HCT116 (cell line): ENCODE results near the gene CDH13. TPM values are rescaled to one million over a fixed set of nuclear protein-coding genes. Genes with fewer than 3 reads are reported as not detected.

Experiments
- ATAC-seq: fragments of 200-7000 bp; cut with Tn5 transposase; 2 replicates; pipeline ENCODE4 v1.9.1; 2020; ENCODE audit warnings: mild to moderate bottlenecking, moderate library complexity
- BruUV-seq: library from RNA; stranded (reverse); fragments of 400-500 nt; replicated peaks from 2 replicates; lab custom pipeline; 2021; lab: Mats Ljungman, UMichigan
- CTCF ChIA-PET: fragments of 300-600 bp; sonication (Branson Sonifier 250); formaldehyde crosslinking; loops from one replicate; lab custom pipeline; 2021; ENCODE audit warnings: antibody characterized with exemption; lab: Charles Lee
- POLR2A ChIA-PET: fragments of 300-600, 350-600 bp; sonication (Branson Sonifier 250); formaldehyde crosslinking; loops from one replicate; lab custom pipeline; 2021; ENCODE audit warnings: antibody characterized with exemption; lab: Charles Lee
- RAD21 ChIA-PET, 2 experiments: fragments of 300-600 bp; sonication (Branson Sonifier 250); formaldehyde crosslinking; loops; one replicate each; lab custom pipeline; 2023; ENCODE audit warnings: low total read pairs in 2 of 2; ENCODE audit not compliant: uncharacterized antibody in 2 of 2, unreplicated experiment in 2 of 2, low non-redundant PET in 1 of 2; lab: Charles Lee
- DNase-seq: peaks from one replicate; pipeline ENCODE4 v3.0.0-alpha.2; 2010; ENCODE audit warnings: low read depth, low spot score
- H2AFZ ChIP-seq: fragments of 200-600 bp; shearing (Covaris generic), sonication (generic); 2 replicates; pipeline ENCODE4 v1.6.1; 2017; ENCODE audit warnings: low read depth, mixed run types, mixed read lengths, antibody characterized with exemption, low read length; ENCODE audit not compliant: poor library complexity, severe bottlenecking
- H3K27ac ChIP-seq: 2 replicates; pipeline ENCODE4 v1.5.1; 2012; ENCODE audit warnings: low read depth, low read length
- H3K27me3 ChIP-seq: fragments of 200-600 bp; sonication (generic); 2 replicates; pipeline ENCODE4 v1.6.1; 2016; ENCODE audit warnings: mixed run types, low read length, mixed read lengths; ENCODE audit not compliant: insufficient read depth
- H3K36me3 ChIP-seq, 2 experiments: fragments of 200-500 bp in 1 of 2; fragments of 200-600 bp in 1 of 2; sonication (Bioruptor generic) in 1 of 2; sonication (generic) in 1 of 2; 2 replicates each; pipeline versions ENCODE4 v1.5.1 to v1.6.1; 2014 to 2016; ENCODE audit warnings: low read length in 2 of 2, inconsistent platforms in 1 of 2, mixed read lengths in 1 of 2, mixed run types in 1 of 2; ENCODE audit not compliant: insufficient read depth in 2 of 2, control insufficient read depth in 1 of 2
- H3K4me1 ChIP-seq, 2 experiments: fragments of 200-600 bp in 1 of 2; sonication (generic) in 1 of 2; 2 replicates each; pipeline versions ENCODE4 v1.5.1 to v1.6.1; 2012 to 2017; ENCODE audit warnings: low read length in 2 of 2, inconsistent platforms in 1 of 2, mild to moderate bottlenecking in 1 of 2, mixed read lengths in 1 of 2, mixed run types in 1 of 2, moderate library complexity in 1 of 2; ENCODE audit not compliant: insufficient read depth in 2 of 2, control insufficient read depth in 1 of 2
- H3K4me2 ChIP-seq: fragments of 200-600 bp; sonication (generic); 2 replicates; pipeline ENCODE4 v1.6.1; 2017; ENCODE audit warnings: mixed run types, low read length, mixed read lengths
- H3K4me3 ChIP-seq, 2 experiments: fragments of 200-600 bp in 1 of 2; sonication (generic) in 1 of 2; replicated peaks in 1 of 2; 2 replicates each; pipeline ENCODE4 v1.5.1; 2011 to 2016; ENCODE audit warnings: low read length in 2 of 2, control low read depth in 1 of 2, low read depth in 1 of 2, mild to moderate bottlenecking in 1 of 2, mixed read lengths in 1 of 2, mixed run types in 1 of 2
- H3K79me2 ChIP-seq: fragments of 200-600 bp; sonication (generic); 2 replicates; pipeline ENCODE4 v1.6.1; 2017; ENCODE audit warnings: mild to moderate bottlenecking, mixed run types, low read length, moderate library complexity, mixed read lengths; ENCODE audit not compliant: insufficient read depth
- H3K9ac ChIP-seq: fragments of 200-600 bp; sonication (generic); 2 replicates; pipeline ENCODE4 v1.6.1; 2016; ENCODE audit warnings: low read length, mixed read lengths
- H3K9me2 ChIP-seq: fragments of 200-600 bp; sonication (generic), shearing (Covaris generic); 2 replicates; pipeline ENCODE4 v1.6.1; 2017; ENCODE audit warnings: mixed run types, mild to moderate bottlenecking, moderate library complexity; ENCODE audit not compliant: insufficient read depth
- H3K9me3 ChIP-seq, 2 experiments: fragments of 200-500 bp in 1 of 2; fragments of 200-600 bp in 1 of 2; sonication (Bioruptor generic) in 1 of 2; sonication (generic) in 1 of 2; 2 replicates each; pipeline ENCODE4 v1.6.1; 2014 to 2017; ENCODE audit warnings: low read length in 2 of 2, mixed read lengths in 2 of 2, inconsistent platforms in 1 of 2, low read depth in 1 of 2, mild to moderate bottlenecking in 1 of 2, mixed run types in 1 of 2, moderate library complexity in 1 of 2; ENCODE audit not compliant: control insufficient read depth in 1 of 2, insufficient read depth in 1 of 2
- H4K20me1 ChIP-seq: fragments of 200-600 bp; sonication (generic), shearing (Covaris generic); 2 replicates; pipeline ENCODE4 v1.6.1; 2017; ENCODE audit warnings: mixed run types, mild to moderate bottlenecking, moderate library complexity; ENCODE audit not compliant: insufficient read depth
- ATF3 ChIP-seq: IDR thresholded peaks from 2 replicates; pipeline ENCODE4 v1.6.1; 2012
- CBX3 ChIP-seq: IDR thresholded peaks from 2 replicates; pipeline ENCODE4 v1.6.1; 2012; ENCODE audit warnings: low read depth
- CEBPB ChIP-seq: IDR thresholded peaks from 2 replicates; pipeline ENCODE4 v1.6.1; 2012; ENCODE audit warnings: low read depth
- POLR2A ChIP-seq: IDR thresholded peaks from 2 replicates; pipeline ENCODE4 v1.7.0; 2011; ENCODE audit warnings: borderline replicate concordance; ENCODE audit not compliant: insufficient read depth, insufficient read length; ENCODE audit errors: extremely low read depth
- POLR2AphosphoS5 ChIP-seq: IDR thresholded peaks from 2 replicates; pipeline ENCODE4 v1.6.1; 2011; ENCODE audit warnings: mild to moderate bottlenecking, low read depth, low read length, moderate library complexity
- RAD21 ChIP-seq: IDR thresholded peaks from 2 replicates; pipeline ENCODE4 v1.6.1; 2012; ENCODE audit warnings: low read depth, mild to moderate bottlenecking
- REST ChIP-seq: IDR thresholded peaks from 2 replicates; pipeline ENCODE4 v1.6.1; 2012; ENCODE audit warnings: low read depth
- SP1 ChIP-seq: IDR thresholded peaks from 2 replicates; pipeline ENCODE4 v1.6.1; 2012; ENCODE audit warnings: low read depth
- ZBTB33 ChIP-seq: IDR thresholded peaks from 2 replicates; pipeline ENCODE4 v1.6.1; 2011; ENCODE audit warnings: mild to moderate bottlenecking, low read length, moderate library complexity; ENCODE audit not compliant: insufficient replicate concordance; ENCODE audit errors: extremely low read depth
- intact Hi-C: fragments of 100-400 bp; cut with micrococcal nuclease; formaldehyde crosslinking; loops from 2 replicates; pipeline ENCODE4 v1.10.0; 2022
- total RNA-seq: library from RNA; stranded (reverse); gene quantifications from one replicate; pipeline ENCODE4 v1.2.1, GENCODE V29; 2021; ENCODE audit not compliant: unreplicated experiment
- TF ChIP-seq, protein P1 (sequence below), 3 experiments: fragments of 200-600 bp in 1 of 3; sonication (generic) in 1 of 3; IDR thresholded peaks in 2 of 3; conservative IDR thresholded peaks in 1 of 3; 2 replicates each; pipeline ENCODE4 v1.5.1; 2012 to 2017; ENCODE audit warnings: low read depth in 2 of 3, low read length in 2 of 3, antibody characterized with exemption in 1 of 3, borderline replicate concordance in 1 of 3, control low read depth in 1 of 3, mild to moderate bottlenecking in 1 of 3, mixed read lengths in 1 of 3, mixed run types in 1 of 3, moderate library complexity in 1 of 3; ENCODE audit not compliant: insufficient read depth in 1 of 3

The CDH13 gene
- total RNA-seq, 1 experiment from 2014 or later = not detected

DNA sequence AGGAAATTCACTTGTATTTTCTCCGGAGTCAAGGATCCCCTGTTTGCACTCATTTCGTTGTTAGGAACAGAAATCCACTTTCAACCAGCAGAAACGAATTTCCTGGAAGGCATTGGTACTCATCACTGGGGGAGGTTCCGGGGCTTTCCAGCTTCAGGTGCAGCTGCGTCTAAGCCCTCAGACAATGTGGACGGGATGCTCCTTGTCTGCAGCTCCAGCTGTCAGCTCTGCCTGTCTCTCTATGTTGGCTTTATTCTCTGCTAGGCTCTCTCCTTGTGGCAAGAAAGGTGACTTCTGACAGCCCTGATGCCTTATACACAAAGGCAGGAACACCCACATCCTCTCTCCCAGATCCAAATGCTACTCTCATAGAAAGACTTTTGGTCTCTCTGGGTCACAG is 997.1 kb downstream of the CDH13 start:
- BruUV-seq = no TSS peak
- RAD21 ChIA-PET = no interaction called here
- DNase-seq (no peak), ATAC-seq (no peak)
- H3K27me3 ChIP-seq = peaks cover 42% of the 10 kb centered on the region
- POLR2A ChIA-PET = no interaction called here
- intact Hi-C loops = no loop called here
- H3K4me2 ChIP-seq = no peak overlapping the region
- no peak overlapping the region for H2AFZ ChIP-seq
- no peaks in the 10 kb centered on the region for H3K36me3 ChIP-seq
- no peaks in the 10 kb centered on the region for H4K20me1 ChIP-seq
- TF ChIP-seq, protein P1, sequence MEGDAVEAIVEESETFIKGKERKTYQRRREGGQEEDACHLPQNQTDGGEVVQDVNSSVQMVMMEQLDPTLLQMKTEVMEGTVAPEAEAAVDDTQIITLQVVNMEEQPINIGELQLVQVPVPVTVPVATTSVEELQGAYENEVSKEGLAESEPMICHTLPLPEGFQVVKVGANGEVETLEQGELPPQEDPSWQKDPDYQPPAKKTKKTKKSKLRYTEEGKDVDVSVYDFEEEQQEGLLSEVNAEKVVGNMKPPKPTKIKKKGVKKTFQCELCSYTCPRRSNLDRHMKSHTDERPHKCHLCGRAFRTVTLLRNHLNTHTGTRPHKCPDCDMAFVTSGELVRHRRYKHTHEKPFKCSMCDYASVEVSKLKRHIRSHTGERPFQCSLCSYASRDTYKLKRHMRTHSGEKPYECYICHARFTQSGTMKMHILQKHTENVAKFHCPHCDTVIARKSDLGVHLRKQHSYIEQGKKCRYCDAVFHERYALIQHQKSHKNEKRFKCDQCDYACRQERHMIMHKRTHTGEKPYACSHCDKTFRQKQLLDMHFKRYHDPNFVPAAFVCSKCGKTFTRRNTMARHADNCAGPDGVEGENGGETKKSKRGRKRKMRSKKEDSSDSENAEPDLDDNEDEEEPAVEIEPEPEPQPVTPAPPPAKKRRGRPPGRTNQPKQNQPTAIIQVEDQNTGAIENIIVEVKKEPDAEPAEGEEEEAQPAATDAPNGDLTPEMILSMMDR (IDR thresholded peaks at IDR 0.05 in 2 of 3, conservative IDR thresholded peaks at IDR 0.05 in 1 of 3; ENCODE audit: borderline replicate concordance in 1 of 3, insufficient read depth in 1 of 3, low read depth in 2 of 3, low read length in 2 of 3) = no peak
- TF ChIP-seq REST = no peak
- no peak for TF ChIP-seq CEBPB
- no peak for TF ChIP-seq RAD21
- TF ChIP-seq ZBTB33 = no peak
- TF ChIP-seq SP1 = no peak
- TF ChIP-seq CBX3 = no peak
- no peak for TF ChIP-seq POLR2A
- TF ChIP-seq ATF3 = no peak
- TF ChIP-seq POLR2AphosphoS5 = no peak
- H3K79me2 ChIP-seq = no peaks in the 10 kb centered on the region
- H3K9me2 ChIP-seq = no peaks in the 10 kb centered on the region
- H3K9me3 ChIP-seq = no peaks in the 10 kb centered on the region
- no peak overlapping the region for H3K4me3 ChIP-seq
- no peak overlapping the region for H3K9ac ChIP-seq
- H3K27ac ChIP-seq = no peak overlapping the region
- no peaks in the 10 kb centered on the region for H3K4me1 ChIP-seq
- CTCF ChIA-PET = no interaction called here
